Left lung (tissue), 10 donors: ENCODE measurements around the gene CREB3L4. TPM values are rescaled to one million over a fixed set of nuclear protein-coding genes. Genes with fewer than 3 reads are reported as not detected.

Experiments
- ATAC-seq: fragments of 200-7000 bp; cut with Tn5 transposase; one replicate; pipeline ENCODE4 v1.9.1; 2020; ENCODE audit warnings: moderate library complexity
- DNase-seq, 4 donors: peaks; one replicate each; pipeline ENCODE4 v3.0.0-alpha.2; 2013 to 2020
- H3K27ac ChIP-seq, 2 donors: fragments of 200-600 bp; sonication (generic) in 1 of 2; one replicate each; pipeline versions ENCODE4 v1.5.0 to v1.8.0; 2020 to 2021
- H3K27me3 ChIP-seq, 2 donors: fragments of 200-600 bp; sonication (generic) in 1 of 2; one replicate each; pipeline versions ENCODE4 v1.5.0 to v1.8.0; 2020 to 2021
- H3K36me3 ChIP-seq, 2 donors: fragments of 200-600 bp; sonication (generic) in 1 of 2; one replicate each; pipeline versions ENCODE4 v1.5.0 to v1.8.0; 2020 to 2021
- H3K4me1 ChIP-seq, 2 donors: fragments of 200-600 bp; one replicate each; pipeline ENCODE4 v1.8.0; 2021
- H3K4me3 ChIP-seq, 2 donors: fragments of 200-600 bp; sonication (generic) in 1 of 2; one replicate each; pipeline versions ENCODE4 v1.5.0 to v1.8.0; 2020 to 2021; ENCODE audit warnings: mild to moderate bottlenecking in 1 of 2
- H3K9me3 ChIP-seq, 2 donors: fragments of 200-600 bp; sonication (generic) in 1 of 2; one replicate each; pipeline versions ENCODE4 v1.5.0 to v1.8.0; 2020 to 2021
- CTCF ChIP-seq, 2 donors: fragments of 200-600 bp; sonication (generic) in 1 of 2; IDR thresholded peaks; one replicate each; pipeline versions ENCODE4 v1.5.0 to v1.8.0; 2021; ENCODE audit warnings: antibody characterized with exemption in 2 of 2
- intact Hi-C, 2 donors: fragments of 100-400 bp; cut with DNase I; formaldehyde crosslinking; loops; one replicate each; pipeline versions ENCODE4 v1.11.2 to v1.14.2; 2022
- polyA plus RNA-seq, 6 donors: library from polyadenylated mRNA; unstranded; fragments of 120-200 nt; gene quantifications; one replicate each; pipeline ENCODE4 v1.2.1, GENCODE V29; 2013; ENCODE audit not compliant: insufficient read length in 6 of 6
- total RNA-seq, 2 donors: library from RNA; stranded (reverse); fragmentation: NEBNext Ultra II Directional; extraction: Animal tissue kit (Norgen Biotek cat#: 25700); gene quantifications; one replicate each; pipeline ENCODE4 v1.2.1, GENCODE V29; 2021
- donor health status: DM: no; HTN: yes; CAD: no.
- donor health status: DM: no; HTN: no; CAD: no.

CREB3L4 gene
- total and polyA plus RNA-seq, 8 donors: 9.3 to 44.3 (median 35.2) TPM

- DNase-seq: no peak
Observed at GRCh38 chr1:153933430-153933829, 34.3 kb upstream of the CREB3L4 start.

GRCh38 chr1:153933955-153934354, 33.7 kb upstream of the CREB3L4 start:
- H3K27me3 ChIP-seq: no peaks in the 10 kb centered on the region
- H3K27ac ChIP-seq: no peak overlapping the region
- ATAC-seq: no peak
- peaks cover 0 to 3% of the 10 kb centered on the region in 2 donors for H3K4me1 ChIP-seq
- intact Hi-C loops: no loop called here
- H3K9me3 ChIP-seq: no peaks in the 10 kb centered on the region
- no peak for DNase-seq
- TF ChIP-seq CTCF (IDR thresholded peaks at IDR 0.05): no peak
- H3K4me3 ChIP-seq: no peak overlapping the region
- peaks cover 0 to 100% of the 10 kb centered on the region in 2 donors for H3K36me3 ChIP-seq

More at GRCh38 chr1:153933430-153933829, 34.3 kb upstream of the CREB3L4 start:
- intact Hi-C loops: no loop called here
- Histone ChIP-seq H3K27ac (no peak overlapping the region), H3K4me3 (no peak overlapping the region), H3K9me3 (no peaks in the 10 kb centered on the region), H3K36me3 (peaks cover 0 to 97% of the 10 kb centered on the region in 2 donors), H3K4me1 (peaks cover 0 to 7% of the 10 kb centered on the region in 2 donors), H3K27me3 (no peaks in the 10 kb centered on the region)
- ATAC-seq: no peak
- no peak for TF ChIP-seq CTCF (IDR thresholded peaks at IDR 0.05)

- Histone ChIP-seq H3K36me3 (peaks cover 0 to 100% of the 10 kb centered on the region in 2 donors), H3K4me3 (no peak overlapping the region), H3K9me3 (no peaks in the 10 kb centered on the region), H3K4me1 (peaks cover 0 to under 1% of the 10 kb centered on the region in 2 donors), H3K27ac (no peak overlapping the region), H3K27me3 (no peaks in the 10 kb centered on the region)
- DNase-seq (peak in 1 of 4 donors; percentile 12), ATAC-seq (no peak)
- intact Hi-C loops: no loop called here
- TF ChIP-seq CTCF (IDR thresholded peaks at IDR 0.05): no peak
Observed at GRCh38 chr1:153934746-153935145, 33.0 kb upstream of the CREB3L4 start.

GRCh38 chr1:153936011-153936802, 31.5 kb upstream of the CREB3L4 start:
- ATAC-seq: no peak
- Histone ChIP-seq H3K27me3 (no peaks in the 10 kb centered on the region), H3K36me3 (peaks cover 0 to 100% of the 10 kb centered on the region in 2 donors), H3K4me3 (no peak overlapping the region), H3K9me3 (no peaks in the 10 kb centered on the region), H3K27ac (no peak overlapping the region), H3K4me1 (peaks cover 0 to 3% of the 10 kb centered on the region in 2 donors)
- peak in 1 of 4 donors; percentile 11 for DNase-seq
- TF ChIP-seq CTCF (IDR thresholded peaks at IDR 0.05): no peak
- intact Hi-C loops: no loop called here

- no peaks in the 10 kb centered on the region for H3K27me3 ChIP-seq
- peaks cover 0 to 4% of the 10 kb centered on the region in 2 donors for H3K4me1 ChIP-seq
- peaks cover 0 to 100% of the 10 kb centered on the region in 2 donors for H3K36me3 ChIP-seq
- no peak for TF ChIP-seq CTCF (IDR thresholded peaks at IDR 0.05)
- DNase-seq (no peak), ATAC-seq (no peak)
- no peak overlapping the region for H3K4me3 ChIP-seq
- no peak overlapping the region for H3K27ac ChIP-seq
- H3K9me3 ChIP-seq: no peaks in the 10 kb centered on the region
- intact Hi-C loops: no loop called here
Observed at GRCh38 chr1:153937331-153937730, 30.4 kb upstream of the CREB3L4 start.
